Upper lobe of left lung (tissue), 4 donors: ENCODE data around the gene FCN1.

ENCODE experiments used
- POLR2A ChIP-seq, 4 donors: fragments of 450-650 bp; IDR thresholded peaks; one replicate each; pipeline ENCODE4 v1.5.1; 2016 to 2017; ENCODE audit warnings: antibody characterized with exemption in 4 of 4, mild to moderate bottlenecking in 2 of 4
- TF ChIP-seq, protein P1 (sequence below), 6 experiments: fragments of 450-650 bp in 4 of 6; fragments of 200-600 bp in 2 of 6; sonication (generic) in 2 of 6; IDR thresholded peaks; one replicate each; pipeline ENCODE4 v1.5.1; 2016 to 2019; ENCODE audit warnings: antibody characterized with exemption in 6 of 6

- no peak for TF ChIP-seq POLR2A (IDR thresholded peaks at IDR 0.05)
- TF ChIP-seq, protein P1, sequence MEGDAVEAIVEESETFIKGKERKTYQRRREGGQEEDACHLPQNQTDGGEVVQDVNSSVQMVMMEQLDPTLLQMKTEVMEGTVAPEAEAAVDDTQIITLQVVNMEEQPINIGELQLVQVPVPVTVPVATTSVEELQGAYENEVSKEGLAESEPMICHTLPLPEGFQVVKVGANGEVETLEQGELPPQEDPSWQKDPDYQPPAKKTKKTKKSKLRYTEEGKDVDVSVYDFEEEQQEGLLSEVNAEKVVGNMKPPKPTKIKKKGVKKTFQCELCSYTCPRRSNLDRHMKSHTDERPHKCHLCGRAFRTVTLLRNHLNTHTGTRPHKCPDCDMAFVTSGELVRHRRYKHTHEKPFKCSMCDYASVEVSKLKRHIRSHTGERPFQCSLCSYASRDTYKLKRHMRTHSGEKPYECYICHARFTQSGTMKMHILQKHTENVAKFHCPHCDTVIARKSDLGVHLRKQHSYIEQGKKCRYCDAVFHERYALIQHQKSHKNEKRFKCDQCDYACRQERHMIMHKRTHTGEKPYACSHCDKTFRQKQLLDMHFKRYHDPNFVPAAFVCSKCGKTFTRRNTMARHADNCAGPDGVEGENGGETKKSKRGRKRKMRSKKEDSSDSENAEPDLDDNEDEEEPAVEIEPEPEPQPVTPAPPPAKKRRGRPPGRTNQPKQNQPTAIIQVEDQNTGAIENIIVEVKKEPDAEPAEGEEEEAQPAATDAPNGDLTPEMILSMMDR (IDR thresholded peaks at IDR 0.05), result no peak
Observed at GRCh38 chr9:134863306-134863902, 54.3 kb downstream of the FCN1 start.
